Stimulated activated CD4-positive, alpha-beta T cell treated with anti-CD3 and anti-CD28 coated beads, Interleukin-1b, Interleukin-23, amount 100 ng/mL, for 4 hours (primary cell): ENCODE measurements around the gene MMS22L.

ENCODE experiments used
- DNase-seq, 2 donors: peaks; one replicate each; pipeline ENCODE4 v3.0.0-alpha.2; 2020; ENCODE audit warnings: low read depth in 2 of 2

The MMS22L gene

GRCh38 chr6:97138581-97138980 is 144.4 kb downstream of the MMS22L start:
- no peak for DNase-seq

- no peak for DNase-seq
Measured at GRCh38 chr6:97136626-97137358, 146.2 kb downstream of the MMS22L start.

- DNase-seq, result no peak
Measured at GRCh38 chr6:97133067-97133466, 149.9 kb downstream of the MMS22L start.

- no peak for DNase-seq
Measured at GRCh38 chr6:97129106-97129505, 153.9 kb downstream of the MMS22L start.

- no peak for DNase-seq
Measured at GRCh38 chr6:97128507-97128906, 154.5 kb downstream of the MMS22L start.

GRCh38 chr6:97123652-97124051 is 159.4 kb downstream of the MMS22L start:
- DNase-seq, result no peak

GRCh38 chr6:97123112-97123511 is 159.9 kb downstream of the MMS22L start:
- no peak for DNase-seq

GRCh38 chr6:97120511-97120910 is 162.5 kb downstream of the MMS22L start:
- DNase-seq, result no peak

GRCh38 chr6:97114645-97115044 is 168.4 kb downstream of the MMS22L start:
- no peak for DNase-seq

- no peak for DNase-seq
Measured at GRCh38 chr6:97113170-97113569, 169.8 kb downstream of the MMS22L start.

GRCh38 chr6:97111243-97111642 is 171.8 kb downstream of the MMS22L start:
- DNase-seq, result no peak

GRCh38 chr6:97110626-97111025 is 172.4 kb downstream of the MMS22L start:
- DNase-seq, result no peak

GRCh38 chr6:97110149-97110548 is 172.9 kb downstream of the MMS22L start:
- no peak for DNase-seq

- DNase-seq, result no peak
Measured at GRCh38 chr6:97109444-97109843, 173.6 kb downstream of the MMS22L start.

- no peak for DNase-seq
Measured at GRCh38 chr6:97102145-97102790, 180.7 kb downstream of the MMS22L start.

GRCh38 chr6:97100696-97101095 is 182.3 kb downstream of the MMS22L start:
- no peak for DNase-seq

GRCh38 chr6:97097068-97098047 is 185.7 kb downstream of the MMS22L start:
- DNase-seq, result no peak

- DNase-seq, result no peak
Measured at GRCh38 chr6:97095311-97095850, 187.6 kb downstream of the MMS22L start.

GRCh38 chr6:97094376-97094775 is 188.6 kb downstream of the MMS22L start:
- no peak for DNase-seq

GRCh38 chr6:97092673-97093305 is 190.2 kb downstream of the MMS22L start:
- no peak for DNase-seq
